ENCODE results near the gene CAMTA1. TPM values are rescaled to one million over a fixed set of nuclear protein-coding genes. Genes with fewer than 3 reads are reported as not detected.

The CAMTA1 gene
- total and polyA plus RNA-seq, 4 donors = 48.1 to 140 (median 52.3) TPM

GRCh38 chr1:7438396-7438785 is 653.1 kb downstream of the CAMTA1 start:
- Histone ChIP-seq H3K27ac (ENCODE audit: low read depth in 1 of 2, low read length in 1 of 2) (no peak overlapping the region), H3K4me1 (ENCODE audit: control insufficient read depth in 5 of 5, insufficient read depth in 5 of 5, low read length in 5 of 5) (no peaks in the 10 kb centered on the region), H3K9ac (ENCODE audit: insufficient read depth in 1 of 2, low read length in 2 of 2) (no peak overlapping the region), H3K27me3 (ENCODE audit: control insufficient read depth in 3 of 3, insufficient read depth in 3 of 3, low read length in 2 of 3) (no peaks in the 10 kb centered on the region), H3K9me3 (ENCODE audit: control insufficient read depth in 4 of 4, insufficient read depth in 3 of 4, low read length in 3 of 4) (peaks cover 0 to 4% (median 0%) of the 10 kb centered on the region in 4 donors), H3K36me3 (ENCODE audit: control insufficient read depth in 4 of 4, insufficient read depth in 4 of 4, low read length in 4 of 4) (no peaks in the 10 kb centered on the region), H3K4me3 (no peak overlapping the region)
- TF ChIP-seq, protein P1, sequence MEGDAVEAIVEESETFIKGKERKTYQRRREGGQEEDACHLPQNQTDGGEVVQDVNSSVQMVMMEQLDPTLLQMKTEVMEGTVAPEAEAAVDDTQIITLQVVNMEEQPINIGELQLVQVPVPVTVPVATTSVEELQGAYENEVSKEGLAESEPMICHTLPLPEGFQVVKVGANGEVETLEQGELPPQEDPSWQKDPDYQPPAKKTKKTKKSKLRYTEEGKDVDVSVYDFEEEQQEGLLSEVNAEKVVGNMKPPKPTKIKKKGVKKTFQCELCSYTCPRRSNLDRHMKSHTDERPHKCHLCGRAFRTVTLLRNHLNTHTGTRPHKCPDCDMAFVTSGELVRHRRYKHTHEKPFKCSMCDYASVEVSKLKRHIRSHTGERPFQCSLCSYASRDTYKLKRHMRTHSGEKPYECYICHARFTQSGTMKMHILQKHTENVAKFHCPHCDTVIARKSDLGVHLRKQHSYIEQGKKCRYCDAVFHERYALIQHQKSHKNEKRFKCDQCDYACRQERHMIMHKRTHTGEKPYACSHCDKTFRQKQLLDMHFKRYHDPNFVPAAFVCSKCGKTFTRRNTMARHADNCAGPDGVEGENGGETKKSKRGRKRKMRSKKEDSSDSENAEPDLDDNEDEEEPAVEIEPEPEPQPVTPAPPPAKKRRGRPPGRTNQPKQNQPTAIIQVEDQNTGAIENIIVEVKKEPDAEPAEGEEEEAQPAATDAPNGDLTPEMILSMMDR (IDR thresholded peaks at IDR 0.05; ENCODE audit: control extremely low read depth, extremely low read depth) = no peak
- 81 to 84% methylated on average over 7 of the region's 7 CpGs for WGBS, 2 donors
- ATAC-seq (ENCODE audit: insufficient read depth, low FRiP score) (no peak), DNase-seq (no peak)

DNA sequence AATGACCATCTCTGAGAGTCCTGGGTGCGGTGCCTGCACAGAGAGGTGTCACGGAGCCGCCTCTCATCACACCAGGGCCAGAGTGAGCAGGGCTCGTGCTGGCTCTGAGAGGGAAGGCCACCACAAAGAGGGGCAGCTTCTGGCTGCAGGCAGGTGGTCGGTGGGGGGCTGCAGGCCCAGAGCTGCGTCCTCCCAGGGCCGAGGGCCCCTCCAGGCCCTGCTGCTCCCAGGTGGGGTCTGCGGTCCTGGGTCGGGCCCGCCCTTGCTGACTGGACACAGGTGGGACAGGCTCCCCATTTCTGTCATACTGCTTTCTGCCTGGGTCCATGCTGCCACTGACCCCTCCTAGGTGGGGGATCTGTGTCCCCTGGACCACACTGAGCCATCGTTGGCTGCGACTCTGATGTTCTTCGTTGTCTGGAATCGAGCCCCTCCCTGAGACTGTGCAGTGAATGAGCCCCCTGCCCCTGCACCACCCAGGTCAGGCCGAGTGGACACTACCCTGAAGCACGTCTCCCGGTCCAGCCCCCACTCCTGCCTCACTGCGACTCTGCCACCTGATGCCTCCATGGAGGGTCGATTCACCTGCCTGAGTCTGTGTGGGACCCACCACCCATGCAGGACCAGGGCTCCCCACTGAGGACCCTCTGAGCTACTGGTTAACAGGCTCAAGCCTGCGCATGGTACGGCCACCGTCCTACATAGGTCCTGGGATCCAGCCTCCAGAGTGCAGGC is 653.8 kb downstream of the CAMTA1 start:
- ATAC-seq (ENCODE audit: insufficient read depth, low FRiP score) (no peak), DNase-seq (no peak)
- H3K27ac ChIP-seq (ENCODE audit: low read depth in 1 of 2, low read length in 1 of 2) = no peak overlapping the region
- peaks cover 0 to 3% (median 0%) of the 10 kb centered on the region in 5 donors for H3K4me1 ChIP-seq (ENCODE audit: control insufficient read depth in 5 of 5, insufficient read depth in 5 of 5, low read length in 5 of 5)
- H3K27me3 ChIP-seq (ENCODE audit: control insufficient read depth in 3 of 3, insufficient read depth in 3 of 3, low read length in 2 of 3) = no peaks in the 10 kb centered on the region
- H3K9me3 ChIP-seq (ENCODE audit: control insufficient read depth in 4 of 4, insufficient read depth in 3 of 4, low read length in 3 of 4) = peaks cover 0 to 4% (median 0%) of the 10 kb centered on the region in 4 donors
- no peaks in the 10 kb centered on the region for H3K36me3 ChIP-seq (ENCODE audit: control insufficient read depth in 4 of 4, insufficient read depth in 4 of 4, low read length in 4 of 4)
- TF ChIP-seq, protein P1 (IDR thresholded peaks at IDR 0.05; ENCODE audit: control extremely low read depth, extremely low read depth) = no peak
- H3K9ac ChIP-seq (ENCODE audit: insufficient read depth in 1 of 2, low read length in 2 of 2) = no peak overlapping the region
- no peak overlapping the region for H3K4me3 ChIP-seq
- WGBS, 2 donors = 93 to 96% methylated on average over 22 of the region's 22 CpGs

DNA sequence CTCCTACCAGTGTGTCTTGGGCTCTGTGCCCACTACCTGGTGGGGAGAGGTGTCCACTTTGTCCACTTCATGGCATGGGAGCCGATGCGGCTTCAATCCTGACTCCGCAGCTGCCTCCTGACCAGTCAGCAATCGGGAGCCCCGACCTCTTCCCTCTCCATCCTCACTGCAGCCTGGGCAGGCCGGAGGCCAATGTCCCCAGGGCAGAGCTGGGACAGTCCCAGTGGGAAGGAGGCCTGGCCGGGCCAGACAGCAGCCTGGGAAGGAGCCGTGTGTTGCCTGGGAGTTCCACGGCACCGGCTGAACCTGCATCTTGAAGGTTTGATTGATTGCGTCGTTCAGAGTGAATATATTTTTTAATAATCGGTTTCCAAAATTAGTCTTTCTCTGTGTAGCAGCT is 654.9 kb downstream of the CAMTA1 start:
- H3K27me3 ChIP-seq (ENCODE audit: control insufficient read depth in 3 of 3, insufficient read depth in 3 of 3, low read length in 2 of 3) = no peaks in the 10 kb centered on the region
- TF ChIP-seq, protein P1 (IDR thresholded peaks at IDR 0.05; ENCODE audit: control extremely low read depth, extremely low read depth) = no peak
- no peaks in the 10 kb centered on the region for H3K36me3 ChIP-seq (ENCODE audit: control insufficient read depth in 4 of 4, insufficient read depth in 4 of 4, low read length in 4 of 4)
- DNase-seq (no peak), ATAC-seq (ENCODE audit: insufficient read depth, low FRiP score) (no peak)
- no peak overlapping the region for H3K9ac ChIP-seq (ENCODE audit: insufficient read depth in 1 of 2, low read length in 2 of 2)
- peaks cover 0 to 7% (median 0%) of the 10 kb centered on the region in 5 donors for H3K4me1 ChIP-seq (ENCODE audit: control insufficient read depth in 5 of 5, insufficient read depth in 5 of 5, low read length in 5 of 5)
- no peak overlapping the region for H3K4me3 ChIP-seq
- H3K27ac ChIP-seq (ENCODE audit: low read depth in 1 of 2, low read length in 1 of 2) = no peak overlapping the region
- no peaks in the 10 kb centered on the region for H3K9me3 ChIP-seq (ENCODE audit: control insufficient read depth in 4 of 4, insufficient read depth in 3 of 4, low read length in 3 of 4)
- WGBS, 2 donors = 89% methylated on average over 13 of the region's 13 CpGs

Data from lung (tissue), 12 donors.